ENCODE measurements around the gene CCDC180.

The CCDC180 gene

DNA sequence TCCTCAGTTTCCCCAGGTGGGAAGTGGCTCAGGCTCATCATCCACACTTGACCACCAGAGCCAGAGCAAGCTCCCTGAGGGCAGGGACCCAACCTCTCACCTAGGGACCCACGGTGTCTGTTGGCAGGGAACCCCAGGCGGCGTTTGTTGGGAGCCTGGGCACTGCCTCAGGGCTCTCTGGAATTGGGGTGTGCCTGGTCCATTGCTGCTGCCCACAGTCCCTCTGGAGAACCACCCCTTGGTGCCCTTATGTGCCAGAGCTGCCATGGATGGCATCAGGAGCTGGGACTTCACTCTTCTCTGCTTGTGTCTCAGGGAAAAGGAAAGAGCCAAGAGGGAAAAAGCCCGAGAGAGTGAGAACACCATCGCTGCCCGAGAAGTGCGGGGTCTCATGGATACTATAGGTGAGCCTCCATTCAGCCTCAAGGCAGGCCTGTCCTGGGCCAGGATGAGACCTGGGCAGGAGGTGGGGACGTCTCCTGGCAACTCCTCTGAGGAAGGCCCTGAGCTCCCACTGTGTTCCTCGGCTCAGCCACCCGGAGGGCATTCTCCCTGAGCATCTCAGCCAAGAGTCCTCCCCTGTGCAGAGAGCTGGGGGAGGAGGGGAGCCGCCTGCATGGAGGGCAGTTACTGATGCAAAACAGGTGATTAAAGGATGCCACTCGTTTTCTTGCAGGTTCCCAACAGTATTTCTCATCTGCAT is 4.5 kb downstream of the CCDC180 start:
- H3K36me3 ChIP-seq (ENCODE audit: control insufficient read depth, insufficient read depth, low read length) = no peaks in the 10 kb centered on the region; the same call in 1 of the 2 replicates
- TF ChIP-seq CTCF (IDR thresholded peaks at IDR 0.05; ENCODE audit: insufficient read depth, low read length, poor library complexity, severe bottlenecking) = no peak
- no peak overlapping the region for H3K4me3 ChIP-seq (replicated peaks; ENCODE audit: low read depth, low read length)
- H3K27me3 ChIP-seq (replicated peaks; ENCODE audit: control insufficient read depth, insufficient read depth, low read length) = no peaks in the 10 kb centered on the region; the same call in 1 of the 2 replicates
- DNase-seq (ENCODE audit: extremely low read depth, insufficient read length) = no peak

GRCh38 chr9:97312556-97312955 is 5.1 kb downstream of the CCDC180 start:
- TF ChIP-seq CTCF (IDR thresholded peaks at IDR 0.05; ENCODE audit: insufficient read depth, low read length, poor library complexity, severe bottlenecking) = no peak
- no peaks in the 10 kb centered on the region; the same call in 1 of the 2 replicates for H3K36me3 ChIP-seq (ENCODE audit: control insufficient read depth, insufficient read depth, low read length)
- H3K4me3 ChIP-seq (replicated peaks; ENCODE audit: low read depth, low read length) = no peak overlapping the region

DNA sequence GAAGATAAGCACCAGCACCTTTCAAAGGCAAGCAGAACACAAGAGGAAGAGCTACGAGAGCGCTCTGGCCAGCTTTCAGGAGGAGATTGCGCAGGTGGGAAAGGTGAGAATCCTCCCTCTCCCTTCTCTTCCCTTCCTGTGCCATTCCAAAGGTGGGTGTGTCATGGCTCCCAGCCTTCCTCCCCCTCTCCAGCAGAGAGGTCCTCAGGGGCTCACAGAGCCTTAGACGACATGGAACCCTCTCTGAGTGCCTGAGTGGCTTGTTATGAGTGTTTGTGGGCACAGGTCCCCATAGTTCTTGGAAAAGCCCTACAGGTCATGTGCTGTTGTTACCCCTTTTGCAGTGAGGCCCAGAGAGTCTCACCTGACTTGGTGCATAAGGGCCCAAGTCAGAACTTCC is 5.8 kb downstream of the CCDC180 start:
- no peak for TF ChIP-seq CTCF (IDR thresholded peaks at IDR 0.05; ENCODE audit: insufficient read depth, low read length, poor library complexity, severe bottlenecking)

More at GRCh38 chr9:97312556-97312955, 5.1 kb downstream of the CCDC180 start:
- DNase-seq (ENCODE audit: extremely low read depth, insufficient read length) = no peak
- H3K27me3 ChIP-seq (replicated peaks; ENCODE audit: control insufficient read depth, insufficient read depth, low read length) = no peaks in the 10 kb centered on the region; the same call in 1 of the 2 replicates

DNA sequence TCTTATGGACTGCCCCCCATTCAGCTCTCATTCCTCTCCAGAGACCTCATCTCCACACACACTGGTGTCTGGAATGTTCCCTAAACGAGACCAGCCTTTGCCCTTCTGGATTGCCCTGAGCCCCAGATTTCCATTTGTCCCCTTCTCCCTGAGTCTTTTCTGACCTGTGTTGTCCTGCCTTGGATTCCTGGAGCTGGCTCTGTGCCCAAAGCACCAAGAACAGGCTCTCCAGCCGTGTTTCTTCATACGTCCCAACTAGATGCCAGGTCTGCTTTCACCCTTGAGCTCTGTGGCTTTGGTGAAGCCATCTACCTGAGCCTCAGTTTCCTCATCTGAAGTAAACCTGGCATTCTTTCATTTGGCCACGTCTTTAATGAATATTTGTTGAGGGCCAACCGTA is 6.3 kb downstream of the CCDC180 start:
- TF ChIP-seq CTCF (IDR thresholded peaks at IDR 0.05; ENCODE audit: insufficient read depth, low read length, poor library complexity, severe bottlenecking) = no peak
- Histone ChIP-seq H3K27me3 (replicated peaks; ENCODE audit: control insufficient read depth, insufficient read depth, low read length) (no peaks in the 10 kb centered on the region; the same call in 1 of the 2 replicates), H3K36me3 (ENCODE audit: control insufficient read depth, insufficient read depth, low read length) (no peaks in the 10 kb centered on the region; the same call in 1 of the 2 replicates), H3K4me3 (replicated peaks; ENCODE audit: low read depth, low read length) (no peak overlapping the region)
- no peak for DNase-seq (ENCODE audit: extremely low read depth, insufficient read length)

More for the DNA sequence above, 5.8 kb downstream of the CCDC180 start:
- no peaks in the 10 kb centered on the region; the same call in 1 of the 2 replicates for H3K36me3 ChIP-seq (ENCODE audit: control insufficient read depth, insufficient read depth, low read length)
- H3K27me3 ChIP-seq (replicated peaks; ENCODE audit: control insufficient read depth, insufficient read depth, low read length) = no peaks in the 10 kb centered on the region; the same call in 1 of the 2 replicates
- H3K4me3 ChIP-seq (replicated peaks; ENCODE audit: low read depth, low read length) = no peak overlapping the region
- DNase-seq (ENCODE audit: extremely low read depth, insufficient read length) = no peak

GRCh38 chr9:97314503-97314902 is 7.0 kb downstream of the CCDC180 start:
- H3K36me3 ChIP-seq (ENCODE audit: control insufficient read depth, insufficient read depth, low read length) = no peaks in the 10 kb centered on the region; the same call in 1 of the 2 replicates
- no peak for DNase-seq (ENCODE audit: extremely low read depth, insufficient read length)
- no peak overlapping the region for H3K4me3 ChIP-seq (replicated peaks; ENCODE audit: low read depth, low read length)
- no peak for TF ChIP-seq CTCF (IDR thresholded peaks at IDR 0.05; ENCODE audit: insufficient read depth, low read length, poor library complexity, severe bottlenecking)
- no peaks in the 10 kb centered on the region; the same call in 1 of the 2 replicates for H3K27me3 ChIP-seq (replicated peaks; ENCODE audit: control insufficient read depth, insufficient read depth, low read length)

Measured in GM06990 (cell line).